ENCODE data around the gene HS2ST1.

GRCh38 chr1:87044840-87045239 lies 130.4 kb downstream of the HS2ST1 start:
- no peak for TF ChIP-seq POLR2A (IDR thresholded peaks at IDR 0.05; ENCODE audit: extremely low read depth, insufficient read length)
- TF ChIP-seq, protein P1, sequence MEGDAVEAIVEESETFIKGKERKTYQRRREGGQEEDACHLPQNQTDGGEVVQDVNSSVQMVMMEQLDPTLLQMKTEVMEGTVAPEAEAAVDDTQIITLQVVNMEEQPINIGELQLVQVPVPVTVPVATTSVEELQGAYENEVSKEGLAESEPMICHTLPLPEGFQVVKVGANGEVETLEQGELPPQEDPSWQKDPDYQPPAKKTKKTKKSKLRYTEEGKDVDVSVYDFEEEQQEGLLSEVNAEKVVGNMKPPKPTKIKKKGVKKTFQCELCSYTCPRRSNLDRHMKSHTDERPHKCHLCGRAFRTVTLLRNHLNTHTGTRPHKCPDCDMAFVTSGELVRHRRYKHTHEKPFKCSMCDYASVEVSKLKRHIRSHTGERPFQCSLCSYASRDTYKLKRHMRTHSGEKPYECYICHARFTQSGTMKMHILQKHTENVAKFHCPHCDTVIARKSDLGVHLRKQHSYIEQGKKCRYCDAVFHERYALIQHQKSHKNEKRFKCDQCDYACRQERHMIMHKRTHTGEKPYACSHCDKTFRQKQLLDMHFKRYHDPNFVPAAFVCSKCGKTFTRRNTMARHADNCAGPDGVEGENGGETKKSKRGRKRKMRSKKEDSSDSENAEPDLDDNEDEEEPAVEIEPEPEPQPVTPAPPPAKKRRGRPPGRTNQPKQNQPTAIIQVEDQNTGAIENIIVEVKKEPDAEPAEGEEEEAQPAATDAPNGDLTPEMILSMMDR (IDR thresholded peaks at IDR 0.05; ENCODE audit: low read depth, low read length): no peak
- no peak for TF ChIP-seq MYC (IDR thresholded peaks at IDR 0.05; ENCODE audit: low read depth, low read length)
- TF ChIP-seq, protein P2, sequence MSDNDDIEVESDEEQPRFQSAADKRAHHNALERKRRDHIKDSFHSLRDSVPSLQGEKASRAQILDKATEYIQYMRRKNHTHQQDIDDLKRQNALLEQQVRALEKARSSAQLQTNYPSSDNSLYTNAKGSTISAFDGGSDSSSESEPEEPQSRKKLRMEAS (IDR thresholded peaks at IDR 0.05; ENCODE audit: low read depth, low read length): no peak

All from NB4 (cell line).